Measurements from ENCODE around the gene SH3RF3.

Gene SH3RF3

DNA sequence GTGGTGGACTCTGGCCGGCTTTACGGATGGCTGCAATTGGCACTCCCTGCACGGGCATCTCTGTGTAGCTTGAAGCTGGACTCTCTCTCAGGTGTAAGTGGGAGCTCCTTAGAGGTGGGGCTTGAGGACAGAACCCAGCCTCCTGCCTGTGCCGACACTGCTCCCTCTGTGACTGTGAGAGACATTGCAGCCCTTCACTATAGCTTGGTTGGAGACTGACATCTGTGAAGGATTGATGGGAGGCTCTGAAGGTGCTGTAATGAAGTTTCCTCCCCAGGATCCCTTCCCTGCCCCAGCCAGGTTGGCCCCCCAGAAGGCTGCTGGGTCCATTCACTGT lies 166.7 kb downstream of the SH3RF3 start:
- Histone ChIP-seq H3K27ac (no peak overlapping the region), H3K36me3 (ENCODE audit: insufficient read depth) (no peaks in the 10 kb centered on the region), H3K27me3 (ENCODE audit: insufficient read depth, low read depth) (no peaks in the 10 kb centered on the region), H3K4me3 (IDR thresholded peaks at IDR 0.05; ENCODE audit: insufficient read depth, low read depth, low read length) (no peak overlapping the region), H3K4me2 (no peak overlapping the region), H4K20me1 (ENCODE audit: insufficient read depth) (no peaks in the 10 kb centered on the region), H2AFZ (ENCODE audit: low read depth) (no peak overlapping the region), H3K4me1 (ENCODE audit: low read depth, poor library complexity, severe bottlenecking) (no peaks in the 10 kb centered on the region), H3K9ac (no peak overlapping the region), H3K79me2 (ENCODE audit: insufficient read depth, low read depth) (no peaks in the 10 kb centered on the region)
- TF ChIP-seq, protein P1, sequence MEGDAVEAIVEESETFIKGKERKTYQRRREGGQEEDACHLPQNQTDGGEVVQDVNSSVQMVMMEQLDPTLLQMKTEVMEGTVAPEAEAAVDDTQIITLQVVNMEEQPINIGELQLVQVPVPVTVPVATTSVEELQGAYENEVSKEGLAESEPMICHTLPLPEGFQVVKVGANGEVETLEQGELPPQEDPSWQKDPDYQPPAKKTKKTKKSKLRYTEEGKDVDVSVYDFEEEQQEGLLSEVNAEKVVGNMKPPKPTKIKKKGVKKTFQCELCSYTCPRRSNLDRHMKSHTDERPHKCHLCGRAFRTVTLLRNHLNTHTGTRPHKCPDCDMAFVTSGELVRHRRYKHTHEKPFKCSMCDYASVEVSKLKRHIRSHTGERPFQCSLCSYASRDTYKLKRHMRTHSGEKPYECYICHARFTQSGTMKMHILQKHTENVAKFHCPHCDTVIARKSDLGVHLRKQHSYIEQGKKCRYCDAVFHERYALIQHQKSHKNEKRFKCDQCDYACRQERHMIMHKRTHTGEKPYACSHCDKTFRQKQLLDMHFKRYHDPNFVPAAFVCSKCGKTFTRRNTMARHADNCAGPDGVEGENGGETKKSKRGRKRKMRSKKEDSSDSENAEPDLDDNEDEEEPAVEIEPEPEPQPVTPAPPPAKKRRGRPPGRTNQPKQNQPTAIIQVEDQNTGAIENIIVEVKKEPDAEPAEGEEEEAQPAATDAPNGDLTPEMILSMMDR (conservative IDR thresholded peaks at IDR 0.05; ENCODE audit: low read depth, low read length): no peak

DNA sequence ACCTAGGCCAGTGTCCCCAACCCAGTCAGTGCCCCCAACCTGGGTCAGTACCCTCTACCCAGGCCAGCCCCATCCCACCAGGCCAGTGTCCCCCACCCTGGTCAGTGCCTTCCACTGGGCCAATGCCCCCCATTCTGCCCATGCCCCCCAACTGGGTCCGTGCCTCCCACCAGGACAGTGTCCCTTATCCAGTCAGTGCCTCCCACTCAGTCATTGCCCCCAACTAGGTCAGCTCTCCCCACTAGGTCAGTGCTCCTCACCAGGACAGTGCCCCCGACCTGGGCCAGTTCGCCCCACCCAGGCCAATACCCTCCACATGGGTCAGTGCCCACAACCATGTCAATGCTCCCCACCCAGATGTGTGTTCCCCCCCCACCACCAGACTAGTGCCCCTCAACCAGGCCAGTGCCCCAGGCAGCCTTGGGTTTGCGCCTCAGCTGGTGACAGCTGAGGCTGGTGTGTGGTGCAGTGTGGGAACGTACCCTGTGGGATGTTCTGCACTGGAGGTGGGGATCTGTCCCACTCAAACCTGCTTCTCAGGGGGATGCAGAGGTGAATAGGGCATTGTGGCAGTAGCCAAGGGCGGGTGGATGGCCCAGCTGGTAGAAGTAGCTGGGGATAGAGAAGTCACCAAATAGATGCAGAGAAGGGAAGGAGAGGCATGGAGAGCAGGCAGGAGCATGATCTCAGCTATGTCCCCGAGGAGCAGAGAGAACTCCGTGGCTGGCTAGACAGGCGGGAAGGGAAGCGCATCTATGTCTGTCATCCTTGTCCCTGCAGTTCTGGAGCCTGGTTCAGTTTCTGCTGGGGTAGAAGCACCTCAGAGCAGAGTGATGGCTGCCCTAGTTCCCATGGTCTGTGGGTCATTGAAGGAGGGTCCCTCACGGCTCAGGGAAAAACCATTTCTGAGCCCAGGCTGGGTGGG lies 168.8 kb downstream of the SH3RF3 start:
- Histone ChIP-seq H3K36me3 (ENCODE audit: insufficient read depth) (no peaks in the 10 kb centered on the region), H3K4me1 (ENCODE audit: low read depth, poor library complexity, severe bottlenecking) (no peaks in the 10 kb centered on the region), H3K4me2 (no peak overlapping the region), H3K4me3 (IDR thresholded peaks at IDR 0.05; ENCODE audit: insufficient read depth, low read depth, low read length) (no peak overlapping the region), H4K20me1 (ENCODE audit: insufficient read depth) (no peaks in the 10 kb centered on the region), H3K79me2 (ENCODE audit: insufficient read depth, low read depth) (no peaks in the 10 kb centered on the region), H3K27me3 (ENCODE audit: insufficient read depth, low read depth) (no peaks in the 10 kb centered on the region), H3K27ac (no peak overlapping the region), H2AFZ (ENCODE audit: low read depth) (no peak overlapping the region), H3K9ac (no peak overlapping the region)
- TF ChIP-seq, protein P1 (conservative IDR thresholded peaks at IDR 0.05; ENCODE audit: low read depth, low read length): no peak

DNA sequence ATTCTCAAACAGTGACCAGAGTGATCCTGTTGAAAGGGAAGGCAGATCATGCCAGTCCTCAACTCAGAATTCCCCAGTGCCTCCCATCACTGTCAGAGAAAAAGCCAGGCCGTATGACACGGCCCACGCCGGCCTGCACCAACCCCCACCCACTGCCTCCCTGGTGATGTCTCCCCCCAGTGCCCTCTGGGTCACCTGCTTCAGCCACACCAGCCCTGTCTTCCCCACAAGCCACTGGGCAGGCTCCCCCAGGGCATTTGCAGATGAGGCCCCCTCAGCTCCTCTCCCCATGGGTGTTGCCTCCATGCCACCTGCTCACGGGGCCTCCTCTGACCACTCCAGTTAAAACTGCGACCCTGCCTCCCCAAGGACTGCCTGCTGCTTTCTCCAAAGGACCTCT lies 169.8 kb downstream of the SH3RF3 start:
- H3K27me3 ChIP-seq (ENCODE audit: insufficient read depth, low read depth): no peaks in the 10 kb centered on the region
- H3K9ac ChIP-seq: no peak overlapping the region
- H4K20me1 ChIP-seq (ENCODE audit: insufficient read depth): no peaks in the 10 kb centered on the region
- no peaks in the 10 kb centered on the region for H3K4me1 ChIP-seq (ENCODE audit: low read depth, poor library complexity, severe bottlenecking)
- H3K4me3 ChIP-seq (IDR thresholded peaks at IDR 0.05; ENCODE audit: insufficient read depth, low read depth, low read length): no peak overlapping the region
- no peak overlapping the region for H3K4me2 ChIP-seq
- no peaks in the 10 kb centered on the region for H3K79me2 ChIP-seq (ENCODE audit: insufficient read depth, low read depth)
- no peak overlapping the region for H2AFZ ChIP-seq (ENCODE audit: low read depth)
- TF ChIP-seq, protein P1 (conservative IDR thresholded peaks at IDR 0.05; ENCODE audit: low read depth, low read length): no peak
- no peaks in the 10 kb centered on the region for H3K36me3 ChIP-seq (ENCODE audit: insufficient read depth)
- H3K27ac ChIP-seq: no peak overlapping the region

DNA sequence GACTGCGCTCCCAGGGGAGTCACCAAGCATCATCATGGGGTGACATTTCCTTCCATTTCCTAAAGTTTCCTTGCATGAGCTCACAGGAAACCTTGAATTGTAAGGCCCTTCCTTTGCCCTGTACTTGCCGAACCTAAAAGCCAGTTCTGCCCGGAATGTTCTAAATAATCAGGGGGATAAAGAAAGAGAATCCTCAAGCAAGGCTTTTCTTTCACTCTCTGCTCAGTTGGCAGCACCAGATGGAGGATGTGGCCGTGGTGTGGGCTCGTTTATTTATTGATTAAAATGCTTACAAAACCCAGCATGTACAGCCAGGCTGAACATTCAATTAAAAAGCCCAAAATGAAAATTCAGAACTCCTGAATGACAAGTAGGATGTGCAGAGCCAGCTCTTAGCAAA lies 170.5 kb downstream of the SH3RF3 start:
- no peaks in the 10 kb centered on the region for H3K27me3 ChIP-seq (ENCODE audit: insufficient read depth, low read depth)
- H3K4me3 ChIP-seq (IDR thresholded peaks at IDR 0.05; ENCODE audit: insufficient read depth, low read depth, low read length): no peak overlapping the region
- H3K79me2 ChIP-seq (ENCODE audit: insufficient read depth, low read depth): no peaks in the 10 kb centered on the region
- TF ChIP-seq, protein P1 (conservative IDR thresholded peaks at IDR 0.05; ENCODE audit: low read depth, low read length): no peak
- no peaks in the 10 kb centered on the region for H3K36me3 ChIP-seq (ENCODE audit: insufficient read depth)
- H3K4me1 ChIP-seq (ENCODE audit: low read depth, poor library complexity, severe bottlenecking): no peaks in the 10 kb centered on the region
- H3K4me2 ChIP-seq: no peak overlapping the region
- H4K20me1 ChIP-seq (ENCODE audit: insufficient read depth): no peaks in the 10 kb centered on the region
- no peak overlapping the region for H3K9ac ChIP-seq
- H3K27ac ChIP-seq: no peak overlapping the region
- H2AFZ ChIP-seq (ENCODE audit: low read depth): no peak overlapping the region

Data from KMS-11 (cell line).